Stimulated activated CD4-positive, alpha-beta T cell treated with anti-CD3 and anti-CD28 coated beads, TNF-alpha, amount 100 ng/mL, for 1 hour (primary cell): Measurements from ENCODE around the gene RNF141.

ENCODE experiments used
- DNase-seq, 3 donors: peaks; one replicate each; pipeline ENCODE4 v3.0.0-alpha.2; 2020; ENCODE audit warnings: low read depth in 3 of 3, low spot score in 1 of 3

RNF141 gene

DNA sequence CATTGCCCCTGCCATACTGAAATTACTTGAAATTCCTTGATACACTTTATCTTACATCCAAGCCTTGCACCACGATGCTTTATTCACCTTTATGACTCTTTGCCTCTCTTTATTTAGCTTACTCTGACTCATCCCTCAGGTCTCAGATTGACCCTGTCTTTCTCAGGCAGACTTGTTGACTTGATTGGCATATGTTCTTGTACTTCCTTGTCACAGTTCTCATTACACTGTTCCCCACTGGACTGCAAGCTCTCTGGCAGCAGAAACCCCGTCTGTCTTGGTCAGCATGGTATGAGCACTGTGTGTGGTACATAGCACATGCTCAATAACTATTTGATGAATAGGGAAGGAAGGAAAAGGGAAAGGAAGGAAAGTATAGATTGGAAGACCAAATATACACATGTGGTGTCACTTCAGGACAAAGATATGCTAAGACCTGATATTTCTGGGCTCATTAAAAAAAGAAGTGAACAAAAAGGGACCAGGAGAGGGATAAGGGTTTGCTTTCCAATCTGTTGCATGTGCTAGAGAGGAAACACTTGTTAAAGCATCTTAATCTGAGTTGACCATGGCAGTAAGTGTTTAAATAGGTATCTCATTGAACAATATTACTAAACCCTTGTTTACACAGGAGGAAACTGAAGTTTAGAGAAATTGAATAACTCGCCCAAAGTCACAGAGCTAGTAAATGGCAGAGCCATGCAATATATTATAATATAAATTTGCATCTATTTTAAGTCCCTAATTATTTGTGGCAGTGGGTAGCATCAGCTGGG lies 20.2 kb upstream of the RNF141 start:
- DNase-seq, result no peak

DNA sequence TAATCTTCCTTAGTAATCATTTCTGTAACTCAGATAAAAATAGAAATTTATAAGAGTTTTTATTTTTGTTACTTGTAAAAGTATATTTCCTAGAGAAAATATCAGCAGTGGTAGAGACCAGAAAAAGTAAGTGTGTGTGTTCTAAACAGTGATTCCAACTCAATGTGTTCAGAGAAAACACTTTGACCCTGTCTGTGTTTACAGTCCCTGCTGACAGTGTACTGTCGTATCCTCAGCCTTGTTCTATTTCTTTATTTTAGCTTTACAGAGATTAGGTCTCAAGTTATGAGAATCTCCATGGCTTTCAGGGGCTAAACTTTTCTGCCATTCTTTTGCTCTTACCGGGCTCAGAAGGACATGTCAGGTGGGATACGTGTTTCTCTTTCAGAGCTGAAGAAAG lies 17.3 kb upstream of the RNF141 start:
- DNase-seq, result no peak

DNA sequence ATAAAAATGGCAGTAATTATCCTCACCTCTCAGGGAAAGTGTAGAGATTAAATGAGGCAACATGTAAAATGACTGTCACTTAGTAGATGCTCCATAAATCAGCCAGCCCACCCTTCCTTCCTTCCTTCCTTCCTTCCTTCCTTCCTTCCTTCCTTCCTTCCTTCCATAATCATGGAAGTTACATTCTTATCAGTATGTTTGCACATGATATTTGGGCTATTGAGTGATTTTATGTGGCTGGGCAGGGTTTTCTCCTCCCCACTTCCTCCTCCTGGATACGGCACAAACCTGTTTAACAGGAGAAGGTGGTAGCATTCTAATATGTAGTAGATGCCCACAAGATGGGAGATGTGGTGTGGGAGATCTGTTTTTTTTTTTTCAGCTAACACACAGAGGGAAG lies 15.6 kb upstream of the RNF141 start:
- DNase-seq, result no peak

DNA sequence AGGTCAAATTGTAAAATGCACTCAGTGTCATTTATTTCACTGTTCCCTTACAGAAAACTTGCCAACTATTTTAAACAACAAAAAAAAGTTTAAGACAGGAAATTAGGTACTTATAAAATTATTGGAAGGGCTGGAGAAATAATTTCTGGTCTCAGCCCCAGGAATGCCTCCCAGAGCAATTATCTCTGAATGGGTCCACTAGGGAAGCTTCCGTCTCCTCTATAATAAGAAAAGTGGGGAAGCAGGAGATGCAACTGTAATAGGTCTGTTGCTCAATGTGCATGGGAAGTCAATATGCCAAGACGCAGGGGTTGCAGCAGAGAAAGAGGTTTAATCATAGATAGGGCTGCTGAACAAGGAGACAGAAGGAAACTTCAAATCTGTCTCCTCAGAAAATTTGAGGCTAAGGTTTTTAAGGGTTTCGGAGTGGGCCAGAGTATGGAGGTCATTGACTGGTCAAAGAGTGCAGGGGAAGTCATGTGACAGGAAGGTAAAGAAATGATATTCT lies 10.9 kb upstream of the RNF141 start:
- no peak for DNase-seq

DNA sequence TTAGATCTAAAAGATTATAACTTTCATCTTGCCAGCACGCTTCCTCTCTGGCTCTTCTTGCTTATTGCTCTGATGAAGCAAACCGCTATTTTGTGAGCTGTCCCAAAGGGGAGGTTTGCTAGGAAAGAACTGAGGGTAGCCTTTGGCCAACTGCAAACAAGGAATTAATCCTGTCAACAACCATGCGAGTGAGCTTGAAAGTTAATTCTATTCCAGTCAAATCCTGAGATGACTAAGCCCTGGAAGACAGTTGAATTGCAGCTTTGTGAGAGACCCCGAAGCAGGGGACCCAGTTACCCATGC lies 10.3 kb upstream of the RNF141 start:
- DNase-seq, result no peak

DNA sequence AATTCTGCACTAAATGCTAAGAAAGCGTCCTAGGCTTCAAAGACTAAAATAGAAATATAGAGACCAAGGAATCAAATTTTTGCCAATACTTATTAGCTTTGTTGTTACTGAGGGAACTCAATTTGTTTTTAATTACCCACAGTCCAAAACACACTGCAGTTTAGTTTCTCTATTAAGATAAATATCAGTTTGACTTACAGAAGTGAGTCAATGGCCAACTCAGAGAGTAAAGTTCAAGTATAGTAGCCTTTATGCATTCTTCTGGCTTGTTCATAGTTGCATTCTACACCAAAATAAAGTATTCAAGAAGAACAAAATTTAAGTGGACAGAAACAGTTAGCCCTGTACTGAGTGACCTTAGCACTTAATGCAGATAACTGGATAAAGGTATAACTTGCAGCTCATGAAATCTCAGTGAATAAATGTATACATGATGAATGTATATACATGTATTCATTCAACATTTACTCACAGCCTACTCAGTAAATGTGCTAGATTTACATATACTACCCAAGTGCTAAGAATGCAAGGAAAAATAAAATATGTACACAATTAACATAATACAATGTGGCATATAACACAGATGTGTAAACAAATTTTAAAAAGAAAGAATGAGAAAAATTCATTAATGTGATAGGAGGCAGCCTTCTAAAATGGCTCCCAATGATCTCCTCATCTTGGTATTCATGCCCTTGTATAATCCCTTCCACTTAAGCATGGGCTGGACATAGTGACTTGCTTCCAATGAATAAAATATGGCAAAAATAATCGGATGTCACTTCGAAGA lies 9.7 kb upstream of the RNF141 start:
- no peak for DNase-seq

DNA sequence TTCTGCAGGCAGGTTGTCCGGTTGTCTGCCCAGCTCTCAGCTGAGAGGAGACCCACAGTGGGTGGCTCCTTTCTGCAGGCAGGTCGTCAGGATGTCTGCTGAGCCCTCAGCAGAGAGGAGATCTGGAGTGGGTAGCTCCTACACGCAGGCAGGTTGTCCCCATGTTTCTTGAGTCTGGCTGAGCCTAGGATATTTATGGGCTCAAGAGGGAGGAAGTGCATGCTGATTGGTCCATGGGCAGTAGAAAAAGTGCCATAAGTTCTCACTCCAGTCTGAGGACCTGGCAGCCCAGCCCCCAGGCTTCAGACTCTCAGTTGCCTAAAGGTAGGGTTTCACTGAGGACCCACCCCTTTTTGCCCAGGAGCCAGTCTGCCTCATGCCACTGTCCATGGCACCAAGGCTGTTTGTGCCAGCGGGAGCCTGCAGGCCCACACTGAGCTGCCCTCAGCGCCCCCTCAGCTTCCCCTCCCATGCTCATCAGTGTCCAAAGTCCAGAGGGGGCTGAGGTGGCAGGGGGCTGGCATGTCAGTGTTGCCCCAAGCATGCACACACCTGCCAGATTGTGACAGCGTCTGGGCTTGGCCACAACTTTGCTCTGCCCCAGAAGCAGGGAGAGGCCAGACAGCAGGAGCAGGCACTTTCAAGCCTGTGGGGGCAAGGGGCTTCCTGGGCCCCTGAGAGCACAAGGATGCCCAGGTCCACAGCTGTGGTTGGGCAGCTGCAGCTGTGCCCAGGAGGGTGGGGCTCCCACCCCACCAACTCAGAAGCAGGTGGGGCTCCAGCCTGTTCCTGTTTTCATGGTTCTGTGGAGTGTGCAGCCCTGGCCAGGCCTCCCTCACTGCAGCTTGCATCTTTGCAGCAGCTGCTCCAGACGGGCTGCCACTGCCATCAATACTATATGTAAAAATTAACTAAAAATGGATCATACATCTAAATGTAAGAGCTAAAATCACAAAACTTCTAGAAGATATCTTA lies 3.8 kb upstream of the RNF141 start:
- no peak for DNase-seq

DNA sequence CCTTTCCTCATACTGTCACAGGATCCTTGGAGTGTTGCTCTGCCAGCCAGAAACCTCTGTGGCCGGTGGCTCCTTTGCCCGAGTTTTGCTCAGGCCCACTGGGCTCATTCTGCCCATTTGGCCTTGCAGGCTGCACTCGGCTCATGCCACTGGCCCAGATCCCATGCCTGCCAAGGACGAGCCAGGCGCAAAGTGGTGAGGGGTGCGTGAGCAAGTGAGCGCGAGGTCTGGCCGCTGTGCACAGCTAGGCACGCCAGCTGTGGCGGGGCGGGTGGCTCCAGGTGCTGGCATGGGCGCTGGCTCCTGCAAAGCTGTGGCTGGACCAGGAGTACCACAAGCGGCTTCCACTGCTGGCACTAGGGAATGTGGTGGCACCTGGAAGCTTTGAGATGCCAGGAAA lies 2.8 kb upstream of the RNF141 start:
- DNase-seq, result no peak

DNA sequence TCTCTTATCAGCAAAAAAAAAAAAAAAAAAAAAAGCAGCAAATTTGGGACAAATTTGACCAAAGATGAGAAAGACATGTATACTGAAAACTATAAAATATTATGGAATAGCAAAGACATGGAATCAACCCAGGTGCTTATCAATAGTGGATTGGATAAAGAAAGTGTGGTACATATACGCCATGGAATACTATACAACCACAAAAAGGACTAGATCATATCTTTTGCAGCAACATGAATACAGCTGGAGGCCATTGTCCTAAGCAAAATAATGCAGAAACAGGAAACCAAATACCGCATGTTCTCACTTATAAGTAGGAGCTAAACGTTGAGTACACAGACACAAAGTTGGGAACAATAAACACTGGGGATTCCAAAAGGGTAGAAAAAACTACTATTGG lies 1.8 kb upstream of the RNF141 start:
- no peak for DNase-seq

DNA sequence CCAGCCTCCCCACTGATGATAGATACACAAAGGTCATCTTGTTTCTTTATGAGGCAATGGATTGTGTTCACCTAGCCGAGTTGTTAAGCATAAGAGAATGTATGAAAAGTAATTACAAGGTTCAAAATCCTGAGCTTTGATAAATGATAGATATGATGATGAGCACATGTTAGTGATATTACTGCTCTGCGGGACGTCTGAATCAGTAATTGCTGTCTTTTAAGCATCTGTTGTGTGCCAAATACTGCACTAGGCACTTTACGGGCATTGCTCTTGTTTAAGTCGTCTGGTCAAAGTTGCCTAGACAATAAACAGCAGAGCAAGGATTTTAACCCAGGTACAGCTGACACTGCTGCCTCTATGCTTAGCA lies 559 bp upstream of the RNF141 start:
- no peak for DNase-seq

DNA sequence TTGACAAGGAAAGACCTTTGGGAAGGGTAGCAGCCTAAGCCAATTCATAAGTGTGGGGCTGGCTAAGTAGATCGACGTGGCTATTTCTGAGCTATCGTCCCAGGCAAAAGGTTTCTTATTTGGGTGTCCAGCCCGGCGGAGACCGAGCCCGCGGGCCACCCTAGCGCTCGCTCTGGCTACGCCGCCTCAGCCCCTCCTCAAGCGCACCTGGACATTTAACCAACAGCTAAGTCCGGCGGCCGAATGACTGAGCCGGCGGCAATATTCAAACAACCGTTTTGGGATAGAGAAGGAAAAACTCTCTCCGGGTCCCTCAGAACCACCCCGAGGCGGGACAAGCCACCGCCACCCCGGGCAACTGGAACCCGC lies 457 bp downstream of the RNF141 start:
- no peak for DNase-seq

DNA sequence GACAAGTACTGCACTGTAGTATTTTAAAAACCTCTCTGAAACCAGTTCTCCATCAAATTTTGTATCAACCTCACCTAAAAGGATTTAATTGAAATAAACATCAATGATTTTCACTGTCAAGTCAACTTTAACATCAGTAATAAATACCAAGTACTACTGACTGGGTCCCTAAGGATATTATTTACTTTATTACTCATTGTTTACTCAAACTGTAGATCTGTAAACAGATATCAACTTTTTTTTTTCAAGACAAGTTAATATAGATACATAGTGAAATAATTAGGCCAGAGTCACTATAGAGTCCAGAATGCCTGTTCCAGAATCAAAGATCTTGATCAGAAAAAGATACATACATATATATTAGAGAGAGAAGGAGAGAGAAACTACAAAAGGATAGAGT lies 1.6 kb downstream of the RNF141 start:
- no peak for DNase-seq

DNA sequence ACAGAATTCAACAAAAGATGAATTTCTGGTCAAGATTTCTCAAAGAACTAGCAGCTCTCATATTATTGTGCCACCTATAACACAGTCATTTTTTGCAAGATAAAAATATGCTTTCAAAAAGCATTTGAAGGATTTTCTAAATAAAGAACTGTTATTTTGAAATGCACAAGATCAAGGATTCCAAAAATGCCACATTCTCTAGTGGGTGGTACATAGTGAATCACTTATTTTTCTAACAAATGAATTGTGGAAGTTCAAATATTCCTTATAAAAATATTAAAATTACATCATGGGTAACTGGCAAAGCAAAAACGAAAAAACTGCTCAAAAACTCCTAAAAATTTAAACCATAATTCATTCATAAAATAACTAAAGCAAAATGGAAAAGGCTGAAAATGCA lies 2.1 kb downstream of the RNF141 start:
- no peak for DNase-seq

DNA sequence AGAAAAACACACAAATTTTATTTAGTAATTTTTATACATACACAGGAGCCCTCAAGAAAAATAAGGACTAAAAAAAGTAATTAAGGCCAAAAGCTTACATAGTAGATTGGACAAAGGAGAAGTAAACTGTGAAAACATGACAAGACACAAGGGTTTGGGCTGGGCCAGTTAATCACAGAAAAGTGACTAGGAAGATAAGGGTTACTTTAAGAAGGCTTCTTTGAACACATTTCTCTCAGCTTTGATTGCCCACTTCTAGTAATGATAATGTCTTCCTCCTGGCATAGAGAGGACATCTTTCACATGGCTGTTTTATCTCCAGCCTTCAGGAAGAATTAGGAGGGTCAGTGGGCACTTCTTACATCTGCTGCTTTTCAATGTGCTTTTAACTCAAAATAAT lies 3.4 kb downstream of the RNF141 start:
- no peak for DNase-seq

DNA sequence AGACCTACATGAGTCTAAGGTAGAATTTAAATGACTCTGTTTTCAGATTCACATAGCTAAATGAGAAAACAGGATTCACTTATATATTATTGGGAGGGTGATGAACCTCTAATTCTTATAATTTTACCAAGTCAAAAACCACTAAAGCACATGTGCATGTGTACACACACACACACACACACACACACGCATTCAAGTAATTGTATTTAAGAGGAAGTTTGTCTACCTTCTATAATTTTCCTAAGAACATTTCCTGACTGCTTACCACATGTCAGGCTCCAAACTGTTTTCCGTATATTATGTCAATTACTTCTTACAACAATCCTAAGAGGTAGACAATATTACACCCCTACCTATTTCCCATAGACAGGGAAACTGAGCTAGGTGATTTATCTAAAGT lies 6.7 kb downstream of the RNF141 start:
- DNase-seq, result no peak

DNA sequence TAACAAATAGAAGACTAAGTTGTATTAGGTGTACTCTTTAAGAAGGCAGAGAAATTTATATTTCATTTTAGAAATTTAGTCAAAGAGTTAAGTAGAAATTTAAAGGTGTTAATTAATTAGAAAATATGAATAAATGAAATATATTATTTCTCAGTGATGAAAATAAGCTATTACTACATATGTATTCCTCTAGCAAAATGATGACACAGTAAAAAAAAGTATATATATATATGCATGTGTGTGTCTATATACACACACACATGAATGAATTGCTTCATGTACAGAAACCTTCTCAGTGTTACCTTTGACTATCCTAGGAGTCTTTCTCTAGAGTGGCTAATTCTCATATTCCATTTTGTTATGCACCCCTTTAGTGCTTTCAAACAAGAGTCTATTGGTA lies 7.7 kb downstream of the RNF141 start:
- no peak for DNase-seq

DNA sequence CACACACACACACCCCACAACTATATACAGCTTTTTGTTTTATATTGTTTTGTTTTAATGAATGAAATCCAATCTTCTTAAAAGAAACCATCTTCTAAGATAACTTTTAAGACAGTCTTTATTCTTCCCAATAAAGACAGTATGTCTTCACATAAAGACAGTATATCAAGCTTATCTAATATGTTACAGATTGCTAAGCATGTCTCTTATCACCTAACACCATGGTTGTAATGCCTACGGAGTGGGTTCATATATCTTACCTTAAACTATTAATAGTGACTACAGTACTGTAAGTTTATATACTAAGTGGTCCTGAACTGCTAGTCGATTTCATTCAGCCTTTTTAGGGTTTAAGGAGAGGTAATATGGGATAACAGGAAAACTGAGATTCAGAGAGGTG lies 8.5 kb downstream of the RNF141 start:
- no peak for DNase-seq

DNA sequence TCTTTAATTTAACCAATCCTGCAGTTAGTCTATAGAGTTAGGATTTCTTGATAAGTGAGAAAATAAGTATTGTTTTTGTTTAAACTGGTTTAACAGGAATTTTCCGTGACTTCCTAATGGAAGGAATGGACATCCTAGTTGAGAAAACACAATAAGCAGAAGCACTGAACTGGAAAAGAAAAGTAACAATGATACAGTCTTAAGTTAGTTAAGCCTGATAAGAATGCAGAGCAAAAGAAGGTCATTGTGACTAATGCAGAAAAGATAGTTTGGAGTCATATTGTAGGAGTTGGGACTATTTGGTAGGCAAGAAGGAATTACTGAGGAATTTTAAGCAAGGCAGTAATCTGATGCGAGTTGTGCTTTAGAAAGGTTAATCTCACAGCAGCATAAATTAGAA lies 11.7 kb downstream of the RNF141 start:
- no peak for DNase-seq

DNA sequence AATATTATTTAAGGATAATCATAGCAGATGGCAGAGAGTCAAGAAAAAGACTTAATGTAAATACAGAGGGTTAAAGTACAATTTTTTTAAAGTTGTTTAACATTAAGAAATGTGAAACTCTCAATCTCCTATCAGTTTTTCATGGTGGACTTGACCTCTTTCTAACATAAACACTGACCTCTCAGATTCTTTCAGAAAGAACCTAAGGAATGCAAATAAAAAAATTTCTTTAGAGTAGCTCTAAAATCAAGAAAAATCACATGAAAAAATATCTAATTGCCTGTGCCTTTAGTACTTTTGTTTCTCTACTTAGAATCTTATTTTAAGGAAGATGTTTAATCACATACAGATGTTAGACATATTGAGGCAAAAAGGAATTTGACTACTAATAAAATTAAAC lies 12.9 kb downstream of the RNF141 start:
- no peak for DNase-seq

DNA sequence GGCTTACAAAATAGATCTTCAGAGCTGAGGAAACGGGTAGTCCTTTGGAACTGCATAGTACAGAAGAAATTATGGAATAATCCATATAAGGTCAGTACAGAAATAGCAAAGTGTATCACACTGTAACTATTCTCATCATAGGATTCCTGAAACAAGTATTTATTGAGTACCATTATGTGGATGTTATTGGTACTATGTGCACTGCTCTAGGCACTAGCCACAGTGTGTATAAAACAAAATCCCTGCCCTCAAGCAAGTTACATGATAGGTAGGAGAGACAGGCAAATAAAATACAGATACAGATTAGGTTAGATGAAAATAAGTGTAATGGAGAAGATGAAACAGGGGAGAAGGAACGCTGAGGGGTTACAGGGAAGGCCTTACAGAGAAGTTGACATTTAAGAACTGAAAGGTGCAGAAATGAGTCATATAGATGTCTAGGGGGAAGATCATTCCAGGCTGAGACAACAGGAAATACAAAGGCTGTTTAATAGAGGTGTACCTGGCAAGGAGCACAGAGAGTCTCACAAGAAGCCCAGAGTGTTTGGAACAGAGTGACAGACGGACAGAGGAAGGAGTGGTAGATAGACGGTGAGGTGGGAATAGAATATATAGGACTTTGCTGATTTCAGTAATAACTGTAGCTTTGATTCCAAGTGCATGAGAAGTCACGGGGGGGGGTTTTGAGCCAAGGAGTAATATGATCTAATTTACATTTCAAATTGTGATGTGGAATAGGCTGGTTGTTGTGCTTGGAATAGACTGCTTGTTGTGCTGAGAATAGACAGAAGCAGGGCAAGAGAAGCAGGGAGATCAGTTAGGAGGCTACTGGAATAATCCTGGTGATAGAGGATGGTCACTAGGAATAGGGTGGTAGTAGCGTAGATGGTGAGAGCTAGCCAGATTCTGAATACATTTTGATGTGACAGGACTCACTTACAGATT lies 13.7 kb downstream of the RNF141 start:
- DNase-seq, result no peak

DNA sequence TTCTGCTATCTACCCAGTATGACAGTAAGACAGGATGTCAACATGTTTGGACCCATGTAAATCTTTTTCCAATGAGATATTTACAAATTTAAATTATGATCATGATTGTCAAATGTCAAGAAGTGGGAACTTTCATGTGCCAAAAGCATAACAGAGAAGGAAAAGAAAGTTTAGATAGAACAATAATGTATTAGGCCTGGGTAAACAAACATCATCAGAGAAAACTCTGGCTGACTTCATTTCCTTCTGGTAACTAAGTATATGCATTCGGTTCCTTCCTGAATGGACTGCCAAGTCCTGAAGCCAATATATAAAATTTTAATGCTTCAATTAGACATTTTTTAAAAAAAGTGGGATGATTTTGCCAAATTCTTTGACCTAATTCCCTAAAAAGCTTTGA lies 16.5 kb downstream of the RNF141 start:
- DNase-seq, result no peak
